Gastroesophageal sphincter (tissue), 4 donors: ENCODE measurements around the gene KLHDC4. TPM values are rescaled to one million over a fixed set of nuclear protein-coding genes. Genes with fewer than 3 reads are reported as not detected.

Experiments
- ATAC-seq: fragments of 150-250 bp; one replicate; pipeline ENCODE4 v1.9.1; 2016; ENCODE audit warnings: mild to moderate bottlenecking, moderate library complexity
- H3K27ac ChIP-seq, 4 donors: fragments of 200-600 bp; sonication (generic) in 3 of 4; 1 replicate in 3 of 4; 2 replicates in 1 of 4; pipeline ENCODE4 v1.5.1; 2016 to 2019
- H3K27me3 ChIP-seq: fragments of 200-600 bp; sonication (generic); one replicate; pipeline ENCODE4 v1.5.1; 2019
- H3K36me3 ChIP-seq, 2 donors: fragments of 200-600 bp; sonication (generic); one replicate each; pipeline ENCODE4 v1.5.1; 2019; ENCODE audit warnings: control low read depth in 1 of 2
- H3K4me1 ChIP-seq, 3 donors: fragments of 200-600 bp; sonication (generic); 1 replicate in 2 of 3; 2 replicates in 1 of 3; pipeline ENCODE4 v1.5.1; 2016 to 2019; ENCODE audit warnings: control low read depth in 2 of 3
- H3K4me3 ChIP-seq, 2 donors: fragments of 200-600 bp; sonication (generic); one replicate each; pipeline ENCODE4 v1.5.1; 2019; ENCODE audit warnings: mild to moderate bottlenecking in 1 of 2, moderate library complexity in 1 of 2
- H3K9me3 ChIP-seq, 3 donors: fragments of 200-600 bp; sonication (generic); one replicate each; pipeline ENCODE4 v1.5.1; 2017 to 2019; ENCODE audit warnings: control low read depth in 2 of 3
- EP300 ChIP-seq: sonication (generic); formaldehyde crosslinking; IDR thresholded peaks from one replicate; pipeline ENCODE4 v1.6.1; 2017; ENCODE audit warnings: antibody characterized with exemption, mild to moderate bottlenecking
- POLR2A ChIP-seq, 2 donors: fragments of 450-650 bp; IDR thresholded peaks; one replicate each; pipeline ENCODE4 v1.6.1; 2017; ENCODE audit warnings: antibody characterized with exemption in 2 of 2, mild to moderate bottlenecking in 2 of 2, moderate library complexity in 1 of 2
- POLR2AphosphoS5 ChIP-seq: sonication (generic); formaldehyde crosslinking; IDR thresholded peaks from one replicate; pipeline ENCODE4 v1.6.1; 2017; ENCODE audit warnings: antibody characterized with exemption
- WGBS, 2 donors: methylation state at CpG; one replicate each; pipeline ENCODE4 v1.1.5; 2018; ENCODE audit warnings: low coverage in 1 of 2; 5-methylcytosine and 5-hydroxymethylcytosine counted together
- total RNA-seq, 4 donors: library from RNA; depleted of rRNA; stranded (reverse); fragments of >200 nt; gene quantifications; one replicate each; pipeline ENCODE4 v1.1.0, GENCODE V29; 2016
- TF ChIP-seq, protein P1 (sequence below), 4 experiments: fragments of 200-600 bp in 2 of 4; fragments of 450-650 bp in 2 of 4; sonication (generic) in 1 of 4; IDR thresholded peaks; one replicate each; pipeline ENCODE4 v1.5.1; 2017 to 2019; ENCODE audit warnings: antibody characterized with exemption in 4 of 4, mild to moderate bottlenecking in 2 of 4, moderate library complexity in 2 of 4

Gene KLHDC4
- total RNA-seq, 4 donors from 2014 or later, result 9.8 to 33.8 (median 24.4) TPM

DNA sequence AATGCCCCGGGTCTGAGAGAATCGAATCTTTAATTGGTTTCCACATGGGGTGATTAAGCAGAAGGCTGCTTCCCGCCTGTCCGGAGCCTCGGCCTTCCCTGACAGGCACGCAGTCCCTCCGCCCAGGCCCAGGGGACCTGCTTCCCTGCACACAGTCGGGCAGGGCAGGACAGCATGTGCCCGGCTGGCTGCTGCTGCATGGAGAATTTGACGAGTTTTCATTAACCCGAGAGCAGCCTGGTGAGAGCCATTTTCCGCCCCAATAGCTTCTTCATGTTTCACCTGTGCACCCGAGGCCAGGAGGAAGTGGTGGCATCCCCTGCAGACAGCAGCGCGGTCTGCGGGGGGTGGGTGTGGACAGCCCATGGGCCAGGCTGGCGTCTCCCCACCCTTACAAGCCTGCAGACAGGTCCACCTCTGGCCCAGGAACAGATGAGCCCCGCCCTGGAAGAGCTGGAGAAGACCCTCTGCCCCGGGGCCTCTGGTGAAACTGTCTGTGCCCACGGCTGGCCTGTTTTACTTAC, 67.0 kb downstream of the KLHDC4 start:
- TF ChIP-seq POLR2AphosphoS5 (no peak), EP300 (no peak), POLR2A (IDR thresholded peaks at IDR 0.05) (no peak)
- TF ChIP-seq, protein P1, sequence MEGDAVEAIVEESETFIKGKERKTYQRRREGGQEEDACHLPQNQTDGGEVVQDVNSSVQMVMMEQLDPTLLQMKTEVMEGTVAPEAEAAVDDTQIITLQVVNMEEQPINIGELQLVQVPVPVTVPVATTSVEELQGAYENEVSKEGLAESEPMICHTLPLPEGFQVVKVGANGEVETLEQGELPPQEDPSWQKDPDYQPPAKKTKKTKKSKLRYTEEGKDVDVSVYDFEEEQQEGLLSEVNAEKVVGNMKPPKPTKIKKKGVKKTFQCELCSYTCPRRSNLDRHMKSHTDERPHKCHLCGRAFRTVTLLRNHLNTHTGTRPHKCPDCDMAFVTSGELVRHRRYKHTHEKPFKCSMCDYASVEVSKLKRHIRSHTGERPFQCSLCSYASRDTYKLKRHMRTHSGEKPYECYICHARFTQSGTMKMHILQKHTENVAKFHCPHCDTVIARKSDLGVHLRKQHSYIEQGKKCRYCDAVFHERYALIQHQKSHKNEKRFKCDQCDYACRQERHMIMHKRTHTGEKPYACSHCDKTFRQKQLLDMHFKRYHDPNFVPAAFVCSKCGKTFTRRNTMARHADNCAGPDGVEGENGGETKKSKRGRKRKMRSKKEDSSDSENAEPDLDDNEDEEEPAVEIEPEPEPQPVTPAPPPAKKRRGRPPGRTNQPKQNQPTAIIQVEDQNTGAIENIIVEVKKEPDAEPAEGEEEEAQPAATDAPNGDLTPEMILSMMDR (IDR thresholded peaks at IDR 0.05), result no peak
- Histone ChIP-seq H3K9me3 (no peaks in the 10 kb centered on the region), H3K27ac (no peak overlapping the region), H3K36me3 (peaks cover 0 to 66% of the 10 kb centered on the region in 2 donors), H3K27me3 (no peaks in the 10 kb centered on the region), H3K4me1 (peaks cover 0 to 6% (median 0%) of the 10 kb centered on the region in 3 donors), H3K4me3 (no peak overlapping the region)
- 78% methylated on average over 11 of the region's 20 CpGs; no CpG with 5 or more reads in 1 of the 2 donors for WGBS, 2 donors
- no peak for ATAC-seq

DNA sequence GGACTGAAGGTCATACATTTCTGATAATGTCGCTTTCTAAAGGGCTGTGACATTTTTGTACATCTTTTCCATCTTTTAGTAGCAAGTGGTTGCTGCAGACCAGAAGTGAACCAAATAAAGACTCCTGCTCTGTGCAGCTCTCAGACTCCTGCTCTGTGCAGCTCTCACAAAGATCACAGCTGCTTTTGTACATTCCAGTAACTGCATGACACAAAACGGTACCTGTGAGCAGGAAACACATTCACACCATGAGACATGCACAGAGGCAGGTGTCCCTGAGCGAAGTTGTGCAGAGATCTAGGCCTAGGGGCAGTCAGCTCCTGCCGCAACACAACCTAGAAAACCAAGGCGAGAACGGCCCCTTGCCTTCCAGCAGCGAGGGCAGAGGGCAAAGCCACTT, 67.5 kb downstream of the KLHDC4 start:
- Histone ChIP-seq H3K9me3 (no peaks in the 10 kb centered on the region), H3K4me3 (no peak overlapping the region), H3K27ac (no peak overlapping the region), H3K4me1 (peaks cover 0 to 6% (median 0%) of the 10 kb centered on the region in 3 donors), H3K36me3 (peaks cover 0 to 61% of the 10 kb centered on the region in 2 donors), H3K27me3 (no peaks in the 10 kb centered on the region)
- 94 to 100% methylated on average over 3 of the region's 7 CpGs for WGBS, 2 donors
- ATAC-seq, result no peak
- TF ChIP-seq POLR2AphosphoS5 (no peak), EP300 (no peak), POLR2A (IDR thresholded peaks at IDR 0.05) (no peak)
- TF ChIP-seq, protein P1 (IDR thresholded peaks at IDR 0.05), result no peak

DNA sequence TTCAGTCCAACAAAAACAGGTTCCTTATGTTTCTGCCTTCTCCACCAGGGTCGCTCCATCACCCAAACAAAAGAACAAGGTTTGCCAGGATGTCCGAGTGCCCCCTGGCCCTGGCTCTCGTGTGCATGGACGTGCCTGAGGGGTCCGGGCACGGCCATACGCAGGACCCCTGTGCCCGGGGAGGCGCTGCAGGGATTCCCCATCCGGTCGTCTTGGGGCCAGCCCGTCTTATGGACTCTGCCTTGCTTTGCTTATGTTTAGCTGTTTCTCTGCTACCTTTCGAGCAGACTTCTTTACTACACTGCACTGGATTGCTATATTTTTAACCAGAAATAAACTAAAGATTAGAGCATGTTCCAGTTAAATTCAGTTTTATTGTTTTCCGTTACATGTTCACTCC, 68.0 kb downstream of the KLHDC4 start:
- ATAC-seq, result no peak
- no peaks in the 10 kb centered on the region for H3K27me3 ChIP-seq
- no peak overlapping the region for H3K4me3 ChIP-seq
- H3K27ac ChIP-seq, result no peak overlapping the region
- peaks cover 0 to 57% of the 10 kb centered on the region in 2 donors for H3K36me3 ChIP-seq
- TF ChIP-seq, protein P1 (IDR thresholded peaks at IDR 0.05), result no peak
- no peak for TF ChIP-seq EP300
- no peak for TF ChIP-seq POLR2A (IDR thresholded peaks at IDR 0.05)
- TF ChIP-seq POLR2AphosphoS5, result no peak
- H3K9me3 ChIP-seq, result no peaks in the 10 kb centered on the region
- peaks cover 0 to 6% (median 0%) of the 10 kb centered on the region in 3 donors for H3K4me1 ChIP-seq
- 83 to 93% methylated on average over 11 to 12 of the region's 14 CpGs for WGBS, 2 donors

DNA sequence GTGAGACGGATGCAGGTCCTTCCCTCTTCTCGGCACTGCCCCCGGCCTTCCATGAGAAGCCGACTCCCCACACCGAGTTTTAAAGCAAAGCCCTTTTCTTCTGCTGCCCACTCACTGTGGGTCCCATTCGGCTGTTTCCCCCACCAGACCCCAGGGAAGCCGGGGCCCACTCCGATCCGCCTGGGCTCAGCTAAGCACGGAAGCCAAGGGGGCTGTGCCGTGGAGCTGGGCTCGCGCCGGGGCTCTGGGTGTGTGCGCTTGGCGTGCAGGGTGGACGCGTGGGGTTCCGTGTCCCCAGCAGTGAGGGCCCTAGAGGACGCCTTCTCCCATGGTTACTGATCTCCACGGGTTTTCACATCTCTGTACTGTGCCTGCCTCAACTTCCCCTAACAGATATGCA, 68.5 kb downstream of the KLHDC4 start:
- peaks cover 0 to 51% of the 10 kb centered on the region in 2 donors for H3K36me3 ChIP-seq

DNA sequence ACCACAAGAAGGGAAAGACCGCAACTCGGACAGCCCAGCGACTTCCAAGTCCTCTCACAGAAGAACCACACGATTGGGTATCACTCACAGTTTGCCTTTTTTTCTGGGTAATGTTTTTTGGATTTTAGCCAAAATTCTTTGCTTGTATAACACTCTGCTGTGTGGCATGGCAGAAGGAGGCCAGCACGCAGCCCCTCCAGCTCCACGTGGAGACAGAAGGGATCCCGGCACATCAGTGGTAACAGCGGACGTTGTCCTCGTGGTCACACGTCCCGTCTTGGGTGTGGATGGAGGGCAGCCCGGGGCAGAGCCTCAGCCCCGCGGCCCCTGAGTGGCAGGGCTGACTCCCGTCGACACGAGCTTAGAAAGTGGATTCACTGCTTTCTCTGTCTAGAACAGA, 69.1 kb downstream of the KLHDC4 start:
- H3K4me3 ChIP-seq, result no peak overlapping the region
- peaks cover under 1% of the 10 kb centered on the region for H3K27me3 ChIP-seq
- H3K27ac ChIP-seq, result no peak overlapping the region
- 57 to 73% methylated on average over 4 to 14 of the region's 18 CpGs for WGBS, 2 donors
- TF ChIP-seq, protein P1 (IDR thresholded peaks at IDR 0.05), result no peak
- TF ChIP-seq POLR2AphosphoS5 (no peak), POLR2A (IDR thresholded peaks at IDR 0.05) (no peak), EP300 (no peak)
- H3K4me1 ChIP-seq, result peaks cover 0 to 3% (median 0%) of the 10 kb centered on the region in 3 donors
- H3K36me3 ChIP-seq, result peaks cover 0 to 46% of the 10 kb centered on the region in 2 donors
- ATAC-seq, result no peak
- H3K9me3 ChIP-seq, result no peaks in the 10 kb centered on the region

More for the DNA sequence above, 68.5 kb downstream of the KLHDC4 start:
- H3K4me3 ChIP-seq, result no peak overlapping the region
- no peak for ATAC-seq
- TF ChIP-seq POLR2A (IDR thresholded peaks at IDR 0.05), result no peak
- TF ChIP-seq, protein P1 (IDR thresholded peaks at IDR 0.05), result no peak
- TF ChIP-seq EP300, result no peak
- TF ChIP-seq POLR2AphosphoS5, result no peak
- no peaks in the 10 kb centered on the region for H3K27me3 ChIP-seq
- WGBS, 2 donors, result 80 to 98% methylated on average over 2 to 8 of the region's 21 CpGs
- no peak overlapping the region for H3K27ac ChIP-seq
- peaks cover 0 to 3% (median 0%) of the 10 kb centered on the region in 3 donors for H3K4me1 ChIP-seq
- H3K9me3 ChIP-seq, result no peaks in the 10 kb centered on the region
